HG03457 (cell line): ENCODE measurements around the gene F13A1.
"Not testable (repeated sequence)": the region's sequence is repeated elsewhere in the genome, so short reads cannot be mapped to it uniquely, and the experiment has no call there.

Source experiments
- ATAC-seq: cut with Tn5 transposase; IDR thresholded peaks from one replicate; pipeline ENCODE4 v1.9.1; 2021; ENCODE audit warnings: moderate number of reproducible peaks; ENCODE audit not compliant: unreplicated experiment

The F13A1 gene

DNA sequence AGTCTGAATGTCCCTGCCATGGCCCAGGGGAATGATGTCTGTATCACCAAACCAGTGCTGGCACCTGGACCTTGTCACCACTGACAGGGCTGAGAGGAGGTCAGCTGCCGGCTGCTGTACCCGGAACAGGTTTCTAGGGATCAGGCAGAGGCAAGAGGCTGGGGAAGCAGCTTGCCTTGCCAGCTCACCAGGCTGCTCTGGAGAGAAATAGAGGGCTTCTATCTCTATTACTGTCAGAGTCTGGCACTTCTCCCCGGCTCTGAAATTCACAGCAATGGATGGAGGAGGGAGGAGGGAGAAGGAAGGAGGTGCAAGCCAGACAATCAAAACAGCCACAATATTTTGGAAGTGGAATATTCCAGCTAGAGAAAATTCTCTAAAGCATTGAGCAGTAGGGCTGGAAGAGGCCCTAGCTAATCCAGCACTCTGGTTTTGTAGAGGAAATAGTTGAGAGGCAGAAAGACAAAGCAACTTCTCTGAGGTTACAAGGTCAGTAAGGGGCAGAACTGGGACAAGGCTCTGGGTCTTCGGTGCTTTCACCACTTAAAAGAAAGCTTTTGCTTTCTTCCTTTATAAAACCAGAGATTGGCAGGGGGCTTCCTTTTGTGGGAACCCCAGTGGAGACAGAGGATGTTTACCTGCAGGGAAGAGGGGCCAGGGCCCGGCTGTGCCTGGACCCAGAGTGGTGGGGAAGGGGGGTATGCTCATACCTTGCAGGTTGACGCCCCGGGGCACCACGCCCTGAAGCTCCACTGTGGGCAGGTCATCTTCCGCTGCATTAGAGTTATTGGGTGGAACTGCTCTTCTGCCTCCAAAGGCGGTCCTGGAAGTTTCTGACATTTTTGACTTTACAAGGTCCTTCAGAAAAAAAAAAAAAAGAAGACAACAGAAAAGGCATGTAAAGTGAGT is 2.4 kb downstream of the F13A1 start:
- ATAC-seq = no peak

DNA sequence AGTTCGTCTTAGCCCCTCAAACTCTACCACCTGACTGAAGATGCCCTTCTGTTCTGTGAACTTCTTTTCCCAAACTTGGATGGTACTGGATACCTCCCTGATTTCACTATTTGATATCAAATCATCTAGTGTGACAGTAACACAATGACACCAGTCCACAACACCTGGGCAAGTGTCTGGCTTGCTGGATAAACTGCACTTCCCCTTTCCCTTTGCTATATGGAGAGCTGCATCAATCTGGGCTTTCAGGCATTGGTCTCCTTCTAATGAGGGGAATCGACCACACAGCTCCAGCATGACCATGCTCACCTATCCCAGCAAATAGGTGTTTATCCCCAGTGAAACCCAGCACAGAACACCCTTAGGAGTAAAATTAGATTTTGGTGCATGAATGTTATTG is 3.1 kb downstream of the F13A1 start:
- no peak for ATAC-seq

DNA sequence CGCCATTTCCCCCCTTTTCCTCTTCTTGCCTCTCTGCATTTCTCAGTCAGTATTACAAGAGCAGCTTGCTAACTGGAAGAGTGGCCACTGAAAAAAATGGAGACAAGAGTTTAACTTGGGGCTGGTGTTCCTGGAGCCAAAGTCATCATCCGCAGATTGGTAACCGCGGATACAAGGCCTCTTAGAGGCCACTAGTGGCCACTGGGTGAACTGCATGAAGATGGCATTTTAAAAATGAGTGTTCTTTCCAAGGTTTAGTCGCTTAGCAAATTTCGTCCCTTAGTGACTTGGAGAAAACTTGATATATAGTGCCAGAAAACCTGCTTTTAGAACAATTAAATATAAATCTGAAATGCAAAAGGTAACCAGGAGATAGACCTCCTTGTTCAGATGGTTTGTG is 4.8 kb downstream of the F13A1 start:
- no peak for ATAC-seq

DNA sequence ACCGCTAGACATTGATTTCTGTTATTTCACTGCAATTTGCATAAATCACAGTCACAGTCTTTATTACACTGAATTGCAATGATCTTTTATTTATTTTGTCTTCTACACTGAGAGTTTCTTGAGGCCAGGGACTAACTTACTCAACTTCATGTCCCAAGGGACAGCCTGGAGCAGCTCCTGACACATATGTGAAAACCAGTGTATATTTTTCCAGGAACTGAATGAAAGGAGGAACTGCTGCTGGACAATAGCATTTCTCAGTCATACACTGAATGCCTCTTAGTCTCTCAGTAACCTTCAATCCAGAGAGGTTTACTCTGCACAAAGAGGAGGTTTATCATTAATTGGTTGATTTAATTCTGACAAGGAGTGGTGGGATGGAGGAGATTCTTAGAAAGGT is 5.9 kb downstream of the F13A1 start:
- no peak for ATAC-seq

DNA sequence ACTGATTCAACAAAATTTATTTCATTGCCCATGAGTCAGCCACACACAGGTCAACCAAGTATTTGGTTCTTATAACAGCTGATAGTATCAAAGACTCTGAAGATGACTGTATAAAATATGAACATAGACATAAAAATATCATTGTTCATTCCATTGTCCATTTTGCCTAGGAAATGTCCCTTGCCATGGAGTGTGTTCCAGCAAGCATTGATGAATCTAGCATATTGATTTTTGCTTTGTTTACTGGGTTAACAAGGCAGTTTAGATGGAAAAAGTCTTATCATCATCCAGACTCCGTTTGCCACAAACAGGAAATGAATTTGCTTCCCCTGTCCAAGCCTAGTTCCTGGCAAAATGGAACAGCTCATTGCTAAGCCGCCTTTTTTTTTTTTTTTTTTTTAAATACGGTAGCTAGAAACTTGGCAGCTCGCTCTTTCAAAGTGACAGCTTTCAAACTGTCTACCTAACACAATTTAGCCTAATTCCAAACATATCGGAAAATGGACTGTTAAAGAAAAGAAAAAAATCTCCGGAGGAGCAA is 7.5 kb downstream of the F13A1 start:
- no peak for ATAC-seq

DNA sequence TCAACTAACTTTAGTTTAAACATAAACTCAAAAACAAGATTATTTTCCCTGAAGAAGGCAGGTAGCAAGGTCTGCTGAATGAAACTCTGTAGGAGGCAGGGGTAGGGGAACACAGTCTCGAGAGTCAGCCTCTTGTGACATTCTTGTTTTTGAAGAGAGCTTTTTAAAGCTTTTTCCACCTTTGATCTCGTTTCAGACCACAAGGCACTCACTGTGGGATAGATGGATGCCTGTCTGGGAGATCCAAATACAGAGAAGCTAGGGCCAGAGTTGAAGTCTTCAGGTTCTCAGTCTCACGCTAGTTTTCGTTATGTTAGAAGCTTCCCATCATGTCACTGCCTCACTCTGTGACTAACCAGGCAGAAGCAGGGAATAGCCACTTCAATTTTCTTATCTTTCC is 14.9 kb downstream of the F13A1 start:
- ATAC-seq = no peak

DNA sequence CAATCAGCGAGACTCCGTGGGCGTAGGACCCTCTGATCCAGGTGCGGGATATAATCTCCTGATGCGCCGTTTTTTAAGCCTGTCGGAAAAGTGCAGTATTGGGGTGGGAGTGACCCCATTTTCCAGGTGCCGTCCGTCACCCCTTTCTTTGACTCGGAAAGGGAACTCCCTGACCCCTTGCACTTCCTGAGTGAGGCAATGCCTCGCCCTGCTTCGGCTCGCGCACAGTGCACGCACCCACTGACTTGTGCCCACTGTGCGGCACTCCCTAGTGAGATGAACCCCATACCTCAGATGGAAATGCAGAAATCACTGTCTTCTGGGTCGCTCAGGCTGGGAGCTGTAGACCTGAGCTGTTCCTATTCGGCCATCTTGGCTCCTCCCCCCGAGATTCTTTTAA is 20.1 kb downstream of the F13A1 start:
- ATAC-seq = not testable (repeated sequence)

DNA sequence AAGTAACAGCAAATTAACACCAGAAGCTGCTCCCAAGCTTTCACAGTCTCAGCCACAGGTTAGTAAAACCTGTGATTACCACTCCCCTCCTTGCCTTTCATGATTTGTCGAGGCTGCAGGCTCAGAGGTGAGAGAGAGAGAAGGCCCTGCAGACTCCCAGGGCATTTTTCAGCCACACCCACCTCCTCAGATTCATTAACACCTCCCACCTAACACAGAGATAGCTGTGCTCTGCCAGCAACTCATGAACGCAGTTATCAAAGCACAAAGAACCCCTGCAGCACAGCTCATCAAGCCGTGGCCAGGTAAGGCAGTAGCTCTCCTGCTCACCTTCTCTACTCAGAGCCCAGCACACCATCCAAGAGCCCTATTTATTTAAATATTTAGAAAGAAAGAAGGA is 27.1 kb downstream of the F13A1 start:
- no peak for ATAC-seq

DNA sequence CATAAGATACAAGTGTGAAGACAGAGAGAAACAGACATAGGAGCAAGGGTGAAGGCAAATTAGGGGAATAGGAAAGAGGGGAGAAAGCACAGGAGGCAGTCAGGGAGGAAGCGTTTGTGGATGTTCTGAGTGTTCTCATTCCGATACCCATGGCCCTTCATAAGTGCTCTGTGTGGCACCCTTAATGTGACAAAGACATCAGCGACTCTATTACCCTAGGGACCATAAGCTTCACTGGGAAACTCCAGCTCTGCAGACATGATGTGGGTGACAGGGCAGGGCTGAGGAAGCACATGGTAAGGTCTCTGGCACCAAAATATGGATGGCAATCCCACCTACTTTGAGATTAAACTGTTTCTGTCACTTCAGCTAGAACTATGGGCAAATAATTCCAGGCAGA is 33.0 kb downstream of the F13A1 start:
- ATAC-seq = no peak

DNA sequence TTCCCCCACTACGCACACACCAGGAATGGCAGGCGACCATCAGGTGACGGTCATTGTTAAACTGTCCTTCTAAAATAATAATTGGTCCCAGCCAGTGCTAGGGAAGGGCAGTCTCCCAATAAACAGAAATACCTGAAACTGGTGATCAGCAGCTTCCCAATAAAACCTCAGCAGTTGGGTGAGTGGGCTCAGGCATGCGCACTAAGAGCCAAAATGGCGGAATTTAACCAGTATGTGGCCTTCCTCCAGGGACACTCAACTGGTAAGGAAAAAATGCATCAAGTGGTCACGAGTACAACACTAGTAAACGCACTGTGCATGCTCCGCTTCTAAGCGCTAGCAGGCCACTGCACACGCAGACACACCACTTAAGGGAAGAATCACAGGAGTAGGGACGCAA is 34.8 kb downstream of the F13A1 start:
- no peak for ATAC-seq

DNA sequence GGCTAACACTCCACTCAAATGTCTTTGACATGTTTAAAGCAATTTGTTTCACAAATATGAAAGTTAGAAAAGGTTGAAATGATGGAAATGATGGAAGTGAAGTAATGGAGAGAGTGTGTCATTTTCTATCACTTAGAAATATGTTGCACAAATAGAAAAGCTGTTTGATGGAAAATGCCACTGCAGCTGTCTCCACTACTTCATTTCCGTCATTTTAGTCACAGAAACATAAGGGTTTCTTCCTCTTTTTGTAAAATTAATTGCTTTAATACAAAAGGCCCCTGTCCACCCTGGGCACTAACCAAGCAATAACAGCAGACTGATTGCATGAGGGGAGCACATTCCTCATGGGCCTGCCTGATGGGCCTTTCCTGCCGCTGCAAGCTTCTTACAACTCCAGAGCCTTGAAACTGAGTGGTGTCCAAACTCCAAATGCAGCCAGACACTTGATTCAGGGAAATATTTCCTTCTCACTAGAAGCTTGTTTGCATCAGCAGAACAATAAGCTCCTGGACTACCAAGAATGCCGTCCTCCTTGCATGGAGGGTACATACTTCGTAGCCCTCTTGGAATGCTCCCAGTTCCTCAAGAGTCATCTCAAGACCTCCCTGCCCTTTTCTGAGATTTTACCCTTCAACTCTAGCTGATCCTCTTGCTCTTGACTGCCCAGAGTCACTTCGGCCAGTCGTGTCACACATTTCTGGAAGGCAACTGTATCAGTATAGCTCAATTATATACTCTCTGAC is 36.1 kb downstream of the F13A1 start:
- no peak for ATAC-seq

DNA sequence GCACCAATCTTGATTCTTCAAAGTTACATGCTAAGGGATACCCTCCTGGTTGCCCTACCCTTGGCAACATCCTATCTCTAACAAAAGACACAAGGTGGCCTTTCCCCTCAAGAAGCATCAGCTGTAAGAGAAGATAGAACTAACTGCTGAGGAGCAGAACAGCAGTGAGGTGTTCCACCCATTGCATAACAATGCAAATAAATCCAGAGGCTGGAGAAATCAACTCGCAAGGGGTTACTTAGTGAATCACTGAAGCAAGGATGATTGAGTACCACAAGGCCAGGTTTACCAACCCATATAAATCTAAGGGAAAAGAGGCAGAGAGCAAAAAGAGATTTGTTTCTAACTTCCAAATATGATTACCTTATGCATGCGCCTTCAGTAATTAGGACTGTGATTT is 36.7 kb downstream of the F13A1 start:
- ATAC-seq = no peak

DNA sequence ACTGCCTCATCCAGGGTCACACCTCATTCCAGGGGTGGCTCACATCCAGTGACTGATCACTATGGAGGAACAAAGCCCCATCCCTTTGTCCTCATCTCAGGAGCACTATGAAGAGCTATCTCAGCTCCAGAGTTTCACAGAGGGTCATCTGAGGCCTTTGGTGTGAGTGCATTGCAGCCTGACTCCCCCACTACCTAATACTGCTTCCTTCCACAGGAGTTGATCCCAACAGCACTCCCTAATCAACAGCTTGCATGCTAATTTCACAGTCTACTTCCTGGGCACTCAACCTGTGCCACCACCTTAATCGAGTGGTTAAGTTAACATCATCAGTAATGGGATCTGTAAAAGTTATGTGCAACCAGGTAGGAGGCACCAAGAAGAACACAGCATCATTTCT is 37.7 kb downstream of the F13A1 start:
- ATAC-seq = no peak

DNA sequence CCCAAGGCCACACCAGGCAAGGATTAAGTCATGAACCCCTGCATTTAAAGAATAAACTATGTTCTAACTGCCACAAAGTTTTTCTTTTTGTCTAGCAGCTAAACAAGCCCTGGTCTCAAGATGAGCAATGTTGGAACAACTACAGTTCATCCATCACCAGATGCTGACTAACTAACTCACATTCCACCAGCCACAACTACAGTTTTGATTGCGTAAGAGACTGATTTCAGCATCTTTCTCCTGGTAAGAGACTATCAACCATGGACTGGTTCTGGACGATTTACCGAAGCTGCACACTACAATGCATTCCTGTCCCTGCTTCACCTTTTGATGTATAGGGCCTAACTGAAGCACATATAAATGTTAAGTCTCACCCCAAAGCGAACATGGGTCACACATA is 43.0 kb downstream of the F13A1 start:
- no peak for ATAC-seq

DNA sequence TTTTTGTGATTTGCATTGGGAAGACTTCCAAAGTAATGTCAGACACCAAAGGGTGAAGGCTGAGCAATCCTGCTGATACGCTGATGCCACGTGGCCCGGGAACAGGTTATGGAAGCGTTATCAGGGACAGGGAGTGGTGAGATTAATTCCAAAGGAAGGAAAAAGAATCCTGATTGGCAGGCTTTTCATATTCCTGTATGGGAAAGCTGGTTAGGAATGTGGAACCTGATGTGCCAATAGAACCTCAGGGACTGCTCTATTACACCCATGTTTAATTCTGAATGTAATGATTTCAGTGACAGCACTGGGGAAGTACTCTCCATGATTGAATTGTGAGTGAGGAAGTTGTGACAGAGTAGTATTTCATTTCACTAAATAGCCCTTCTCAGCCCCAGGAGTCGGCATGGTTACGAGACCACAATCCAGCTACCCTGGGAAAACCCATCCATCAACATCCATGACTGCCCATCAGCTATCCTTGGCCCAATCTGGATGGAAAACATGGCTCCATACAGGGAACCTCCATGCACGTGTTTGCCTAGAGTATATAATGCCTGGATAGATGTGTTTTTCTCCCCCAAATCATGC is 49.4 kb downstream of the F13A1 start:
- no peak for ATAC-seq

DNA sequence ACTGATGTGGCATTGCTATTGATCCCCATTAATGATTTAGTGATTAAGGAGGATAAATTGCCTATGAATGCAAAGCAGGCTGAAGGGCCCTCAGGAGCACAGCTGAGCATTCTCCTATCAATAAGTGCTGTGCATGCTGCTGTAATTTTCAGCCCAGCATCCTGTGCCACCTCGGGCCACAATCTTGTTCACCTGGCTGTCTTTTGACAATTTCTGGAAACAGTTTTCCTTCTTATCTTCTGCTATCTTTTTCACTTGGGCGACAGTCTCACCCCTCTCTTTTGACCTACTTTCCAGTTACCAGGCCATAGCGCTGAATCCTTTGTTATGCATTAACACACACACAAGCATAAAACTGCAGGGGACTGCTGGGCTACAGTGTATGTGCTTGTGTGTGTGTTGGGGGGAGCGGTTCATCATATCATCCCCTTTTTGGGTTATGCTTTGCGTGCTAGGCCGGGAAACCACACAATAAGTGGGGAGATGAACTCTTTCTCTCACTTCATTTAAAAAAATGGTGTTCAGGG is 60.2 kb downstream of the F13A1 start:
- ATAC-seq = no peak

DNA sequence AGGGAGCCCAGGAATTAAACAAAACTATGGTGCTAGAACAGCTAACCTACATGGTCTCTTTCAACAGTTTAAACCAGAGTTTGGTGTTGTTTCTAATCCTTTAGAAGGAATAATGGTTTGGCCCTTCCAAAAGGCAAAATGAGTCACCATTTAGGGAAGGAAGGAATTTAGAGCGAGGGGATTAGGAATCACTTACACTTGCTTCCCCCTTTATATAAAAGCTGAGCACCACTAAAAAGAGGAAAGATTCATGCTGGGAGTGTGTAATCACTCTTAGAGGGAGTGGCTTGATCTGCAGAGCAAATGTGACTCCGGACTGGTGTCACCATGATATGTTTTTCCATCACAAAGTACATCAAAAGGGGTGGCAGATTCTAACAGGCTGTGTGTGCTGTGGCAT is 63.6 kb downstream of the F13A1 start:
- ATAC-seq = no peak

DNA sequence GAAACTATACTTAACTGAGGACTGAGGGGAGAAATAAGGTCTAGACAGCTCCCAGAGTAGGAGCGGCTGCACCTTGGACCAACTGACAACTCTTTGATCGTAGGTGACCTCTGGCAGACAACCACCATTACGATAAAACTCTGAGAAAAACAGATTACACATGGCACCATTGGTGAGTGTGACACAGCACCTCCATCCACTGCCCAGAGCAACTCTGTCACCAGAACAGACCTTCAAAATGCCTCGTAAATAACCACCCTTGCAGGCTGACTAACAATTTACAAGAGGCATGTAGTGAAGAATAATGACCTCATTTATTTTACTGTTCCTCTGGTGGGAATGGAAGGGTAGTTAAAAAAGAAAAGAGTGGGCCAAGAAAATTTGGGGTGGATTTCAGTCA is 64.2 kb downstream of the F13A1 start:
- no peak for ATAC-seq

DNA sequence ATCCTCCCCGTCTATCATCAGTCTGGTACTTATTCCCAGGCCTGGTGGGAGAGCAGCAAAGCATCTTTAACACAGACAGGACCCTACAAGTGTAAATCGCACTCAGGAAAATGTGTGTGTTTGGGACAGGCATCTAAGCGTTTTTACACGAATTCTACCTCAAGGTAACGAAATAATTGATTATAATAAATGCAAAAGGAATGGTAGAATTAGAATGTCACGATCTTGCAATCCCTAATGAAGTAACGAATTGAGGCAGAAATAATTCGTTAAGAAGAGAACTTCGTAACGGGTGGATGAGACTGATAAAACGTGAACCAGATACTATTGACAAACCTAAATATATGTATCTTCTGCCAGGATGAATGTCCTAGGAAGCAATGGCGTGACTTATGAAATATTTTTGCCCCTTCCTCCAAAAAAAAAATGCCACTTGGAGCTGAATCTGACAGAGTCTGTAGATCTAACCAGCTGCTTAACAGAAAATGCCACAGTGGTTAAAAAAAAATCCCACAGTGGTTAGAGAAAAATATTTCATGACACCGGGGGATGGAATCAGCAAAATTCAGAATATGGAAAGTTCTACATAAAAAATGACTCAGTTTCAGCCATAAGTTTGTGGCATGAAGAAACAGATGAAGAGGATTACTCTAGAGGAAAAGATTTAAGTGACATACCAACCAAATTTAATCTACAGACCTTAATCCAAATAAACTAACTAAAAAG is 68.7 kb downstream of the F13A1 start:
- ATAC-seq = no peak

DNA sequence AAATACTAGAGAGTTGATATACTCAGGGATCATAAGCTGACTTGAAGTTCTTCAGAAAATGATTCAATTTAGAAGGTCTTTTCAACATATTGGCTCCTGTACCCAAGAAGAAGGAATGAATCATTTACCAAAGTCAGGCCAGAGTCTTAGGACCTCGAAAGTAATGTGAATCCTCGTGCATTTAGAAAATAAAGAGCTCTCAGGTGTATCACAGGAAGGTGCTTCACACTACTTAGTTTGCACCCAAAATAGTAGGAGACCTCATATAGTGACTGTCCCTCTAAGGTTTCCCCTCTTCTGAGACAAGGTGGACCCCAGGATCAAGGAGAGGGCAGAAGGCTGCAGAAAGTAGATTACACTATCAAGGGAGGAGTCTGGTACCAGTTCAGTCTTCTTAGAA is 71.8 kb downstream of the F13A1 start:
- ATAC-seq = peak; percentile 48

DNA sequence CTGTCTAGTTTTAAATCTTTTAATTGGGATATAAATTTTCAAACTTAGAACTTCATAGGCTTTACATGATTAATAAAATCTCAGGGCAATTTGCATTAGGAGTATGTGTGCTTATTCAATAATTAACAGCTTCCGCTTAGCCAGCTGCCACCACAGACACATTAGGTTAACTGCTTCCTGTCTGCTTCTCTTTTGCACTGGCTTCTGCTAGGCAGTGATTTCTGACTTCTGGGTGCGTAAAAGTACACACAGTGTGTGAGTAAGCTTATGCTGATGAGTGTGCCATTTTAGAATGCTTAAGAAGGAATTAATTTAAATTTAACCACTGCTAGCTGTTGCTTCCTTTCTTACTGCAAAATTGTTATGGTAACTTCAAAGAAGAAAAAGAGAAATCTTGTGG is 73.9 kb downstream of the F13A1 start:
- ATAC-seq = peak; percentile 60
